ENCODE results near the gene BASP1.

The BASP1 gene

GRCh38 chr5:17276445-17276844 is 59.0 kb downstream of the BASP1 start:
- H3K4me3 ChIP-seq (ENCODE audit: low read length): no peak overlapping the region
- peaks cover 14% of the 10 kb centered on the region for H3K36me3 ChIP-seq (ENCODE audit: control insufficient read depth, insufficient read depth, low read length, severe bottlenecking)
- H3K9me3 ChIP-seq (ENCODE audit: control insufficient read depth, low read length): no peaks in the 10 kb centered on the region
- H3K27me3 ChIP-seq (replicated peaks; ENCODE audit: control insufficient read depth, insufficient read depth, low read length): no peaks in the 10 kb centered on the region
- no peak for DNase-seq (ENCODE audit: low read depth)
- no peaks in the 10 kb centered on the region for H3K4me1 ChIP-seq (ENCODE audit: control insufficient read depth, insufficient read depth, low read length)
- H3K9ac ChIP-seq (ENCODE audit: low read length): no peak overlapping the region

- Histone ChIP-seq H3K27me3 (replicated peaks; ENCODE audit: control insufficient read depth, insufficient read depth, low read length) (no peaks in the 10 kb centered on the region), H3K9ac (ENCODE audit: low read length) (no peak overlapping the region), H3K36me3 (ENCODE audit: control insufficient read depth, insufficient read depth, low read length, severe bottlenecking) (peaks cover 14% of the 10 kb centered on the region), H3K4me3 (ENCODE audit: low read length) (no peak overlapping the region), H3K9me3 (ENCODE audit: control insufficient read depth, low read length) (no peaks in the 10 kb centered on the region), H3K4me1 (ENCODE audit: control insufficient read depth, insufficient read depth, low read length) (no peaks in the 10 kb centered on the region)
- DNase-seq (ENCODE audit: low read depth): no peak
Observed at GRCh38 chr5:17277907-17278306, 60.5 kb downstream of the BASP1 start.

GRCh38 chr5:17278931-17279330 is 61.5 kb downstream of the BASP1 start:
- H3K27me3 ChIP-seq (replicated peaks; ENCODE audit: control insufficient read depth, insufficient read depth, low read length): no peaks in the 10 kb centered on the region
- H3K9ac ChIP-seq (ENCODE audit: low read length): no peak overlapping the region
- no peak for DNase-seq (ENCODE audit: low read depth)
- no peaks in the 10 kb centered on the region for H3K9me3 ChIP-seq (ENCODE audit: control insufficient read depth, low read length)
- H3K4me1 ChIP-seq (ENCODE audit: control insufficient read depth, insufficient read depth, low read length): no peaks in the 10 kb centered on the region
- peaks cover 14% of the 10 kb centered on the region for H3K36me3 ChIP-seq (ENCODE audit: control insufficient read depth, insufficient read depth, low read length, severe bottlenecking)
- H3K4me3 ChIP-seq (ENCODE audit: low read length): no peak overlapping the region

- no peaks in the 10 kb centered on the region for H3K9me3 ChIP-seq (ENCODE audit: control insufficient read depth, low read length)
- no peak for DNase-seq (ENCODE audit: low read depth)
Observed at GRCh38 chr5:17279487-17279886, 62.1 kb downstream of the BASP1 start.

GRCh38 chr5:17282283-17283120 is 65.1 kb downstream of the BASP1 start:
- no peaks in the 10 kb centered on the region for H3K36me3 ChIP-seq (ENCODE audit: control insufficient read depth, insufficient read depth, low read length, severe bottlenecking)
- no peaks in the 10 kb centered on the region for H3K27me3 ChIP-seq (replicated peaks; ENCODE audit: control insufficient read depth, insufficient read depth, low read length)
- H3K4me1 ChIP-seq (ENCODE audit: control insufficient read depth, insufficient read depth, low read length): no peaks in the 10 kb centered on the region
- no peak overlapping the region for H3K4me3 ChIP-seq (ENCODE audit: low read length)
- no peaks in the 10 kb centered on the region for H3K9me3 ChIP-seq (ENCODE audit: control insufficient read depth, low read length)
- no peak for DNase-seq (ENCODE audit: low read depth)
- H3K9ac ChIP-seq (ENCODE audit: low read length): no peak overlapping the region

More at GRCh38 chr5:17279487-17279886, 62.1 kb downstream of the BASP1 start:
- peaks cover 14% of the 10 kb centered on the region for H3K36me3 ChIP-seq (ENCODE audit: control insufficient read depth, insufficient read depth, low read length, severe bottlenecking)
- H3K27me3 ChIP-seq (replicated peaks; ENCODE audit: control insufficient read depth, insufficient read depth, low read length): no peaks in the 10 kb centered on the region
- no peak overlapping the region for H3K9ac ChIP-seq (ENCODE audit: low read length)
- no peaks in the 10 kb centered on the region for H3K4me1 ChIP-seq (ENCODE audit: control insufficient read depth, insufficient read depth, low read length)
- H3K4me3 ChIP-seq (ENCODE audit: low read length): no peak overlapping the region

GRCh38 chr5:17283121-17283415 is 65.6 kb downstream of the BASP1 start:
- Histone ChIP-seq H3K36me3 (ENCODE audit: control insufficient read depth, insufficient read depth, low read length, severe bottlenecking) (no peaks in the 10 kb centered on the region), H3K9me3 (ENCODE audit: control insufficient read depth, low read length) (no peaks in the 10 kb centered on the region)

GRCh38 chr5:17287501-17288155 is 70.2 kb downstream of the BASP1 start:
- Histone ChIP-seq H3K9ac (ENCODE audit: low read length) (no peak overlapping the region), H3K9me3 (ENCODE audit: control insufficient read depth, low read length) (no peaks in the 10 kb centered on the region), H3K4me3 (ENCODE audit: low read length) (no peak overlapping the region), H3K27me3 (replicated peaks; ENCODE audit: control insufficient read depth, insufficient read depth, low read length) (no peaks in the 10 kb centered on the region), H3K4me1 (ENCODE audit: control insufficient read depth, insufficient read depth, low read length) (no peaks in the 10 kb centered on the region), H3K36me3 (ENCODE audit: control insufficient read depth, insufficient read depth, low read length, severe bottlenecking) (no peaks in the 10 kb centered on the region)
- no peak for DNase-seq (ENCODE audit: low read depth)

More at GRCh38 chr5:17283121-17283415, 65.6 kb downstream of the BASP1 start:
- no peak for DNase-seq (ENCODE audit: low read depth)
- Histone ChIP-seq H3K4me1 (ENCODE audit: control insufficient read depth, insufficient read depth, low read length) (no peaks in the 10 kb centered on the region), H3K27me3 (replicated peaks; ENCODE audit: control insufficient read depth, insufficient read depth, low read length) (no peaks in the 10 kb centered on the region), H3K9ac (ENCODE audit: low read length) (no peak overlapping the region), H3K4me3 (ENCODE audit: low read length) (no peak overlapping the region)

GRCh38 chr5:17288570-17288969 is 71.1 kb downstream of the BASP1 start:
- H3K36me3 ChIP-seq (ENCODE audit: control insufficient read depth, insufficient read depth, low read length, severe bottlenecking): no peaks in the 10 kb centered on the region
- no peak overlapping the region for H3K4me3 ChIP-seq (ENCODE audit: low read length)
- no peak overlapping the region for H3K9ac ChIP-seq (ENCODE audit: low read length)
- DNase-seq (ENCODE audit: low read depth): no peak
- no peaks in the 10 kb centered on the region for H3K27me3 ChIP-seq (replicated peaks; ENCODE audit: control insufficient read depth, insufficient read depth, low read length)
- H3K9me3 ChIP-seq (ENCODE audit: control insufficient read depth, low read length): no peaks in the 10 kb centered on the region
- no peaks in the 10 kb centered on the region for H3K4me1 ChIP-seq (ENCODE audit: control insufficient read depth, insufficient read depth, low read length)

GRCh38 chr5:17289681-17290539 is 72.5 kb downstream of the BASP1 start:
- Histone ChIP-seq H3K9ac (ENCODE audit: low read length) (no peak overlapping the region), H3K9me3 (ENCODE audit: control insufficient read depth, low read length) (no peaks in the 10 kb centered on the region), H3K4me1 (ENCODE audit: control insufficient read depth, insufficient read depth, low read length) (no peaks in the 10 kb centered on the region), H3K27me3 (replicated peaks; ENCODE audit: control insufficient read depth, insufficient read depth, low read length) (no peaks in the 10 kb centered on the region), H3K4me3 (ENCODE audit: low read length) (no peak overlapping the region), H3K36me3 (ENCODE audit: control insufficient read depth, insufficient read depth, low read length, severe bottlenecking) (no peaks in the 10 kb centered on the region)
- DNase-seq (ENCODE audit: low read depth): no peak

- no peak overlapping the region for H3K9ac ChIP-seq (ENCODE audit: low read length)
- no peak overlapping the region for H3K4me3 ChIP-seq (ENCODE audit: low read length)
- no peaks in the 10 kb centered on the region for H3K36me3 ChIP-seq (ENCODE audit: control insufficient read depth, insufficient read depth, low read length, severe bottlenecking)
- no peaks in the 10 kb centered on the region for H3K27me3 ChIP-seq (replicated peaks; ENCODE audit: control insufficient read depth, insufficient read depth, low read length)
- H3K4me1 ChIP-seq (ENCODE audit: control insufficient read depth, insufficient read depth, low read length): no peaks in the 10 kb centered on the region
- DNase-seq (ENCODE audit: low read depth): no peak
- no peaks in the 10 kb centered on the region for H3K9me3 ChIP-seq (ENCODE audit: control insufficient read depth, low read length)
Observed at GRCh38 chr5:17290540-17290974, 73.1 kb downstream of the BASP1 start.

GRCh38 chr5:17292434-17293015 is 75.1 kb downstream of the BASP1 start:
- Histone ChIP-seq H3K4me3 (ENCODE audit: low read length) (no peak overlapping the region), H3K9me3 (ENCODE audit: control insufficient read depth, low read length) (no peaks in the 10 kb centered on the region), H3K27me3 (replicated peaks; ENCODE audit: control insufficient read depth, insufficient read depth, low read length) (no peaks in the 10 kb centered on the region), H3K36me3 (ENCODE audit: control insufficient read depth, insufficient read depth, low read length, severe bottlenecking) (no peaks in the 10 kb centered on the region), H3K4me1 (ENCODE audit: control insufficient read depth, insufficient read depth, low read length) (no peaks in the 10 kb centered on the region), H3K9ac (ENCODE audit: low read length) (no peak overlapping the region)
- no peak for DNase-seq (ENCODE audit: low read depth)

All from adipocyte (in vitro differentiated cells).